Pancreas (tissue), 10 donors: ENCODE results near the gene SAP25. TPM values are rescaled to one million over a fixed set of nuclear protein-coding genes. Genes with fewer than 3 reads are reported as not detected.
A peak's percentile ranks its signal among the peaks of the same experiment; 100 is the strongest.

Source experiments
- ATAC-seq, 4 donors: fragments of 200-7000 bp; cut with Tn5 transposase; one replicate each; pipeline versions ENCODE4 v1.8.0 to v1.9.1; 2020; ENCODE audit warnings: mild to moderate bottlenecking in 4 of 4, moderate library complexity in 4 of 4
- DNase-seq, 6 donors: peaks; one replicate each; pipeline ENCODE4 v3.0.0-alpha.2; 2020
- FAIRE-seq: peaks from 2 replicates; lab custom pipeline; 2012; peaks lifted over from hg19 to GRCh38; lab: Jason Lieb, UNC
- H3K27ac ChIP-seq, 4 donors: fragments of 200-600 bp; sonication (generic); 1 replicate in 3 of 4; 2 replicates in 1 of 4; pipeline versions ENCODE4 v1.5.0 to v1.8.0; 2020
- H3K27me3 ChIP-seq, 4 donors: fragments of 200-600 bp; one replicate each; pipeline ENCODE4 v1.8.0; 2021
- H3K36me3 ChIP-seq, 3 donors: fragments of 200-600 bp; sonication (generic) in 1 of 3; one replicate each; pipeline versions ENCODE4 v1.5.0 to v1.8.0; 2020 to 2021
- H3K4me1 ChIP-seq, 3 donors: fragments of 200-600 bp; one replicate each; pipeline ENCODE4 v1.8.0; 2021
- H3K4me3 ChIP-seq, 4 donors: fragments of 200-600 bp; sonication (generic) in 2 of 4; one replicate each; pipeline versions ENCODE4 v1.5.0 to v1.8.0; 2020 to 2021
- H3K9me3 ChIP-seq, 4 donors: fragments of 200-600 bp; one replicate each; pipeline ENCODE4 v1.8.0; 2021
- CTCF ChIP-seq, 4 donors: fragments of 200-600 bp; sonication (generic) in 3 of 4; IDR thresholded peaks; one replicate each; pipeline versions ENCODE4 v1.5.0 to v1.8.0; 2021; ENCODE audit warnings: antibody characterized with exemption in 4 of 4
- WGBS, 2 donors: extraction: QIAGEN DNeasy Blood & Tissue Kit; methylation state at CpG; one replicate each; pipeline ENCODE4 v1.1.7; 2013; 5-methylcytosine and 5-hydroxymethylcytosine counted together
- intact Hi-C, 3 donors: fragments of 100-400 bp; cut with DNase I; formaldehyde crosslinking; loops; one replicate each; pipeline versions ENCODE4 v1.11.1 to v1.14.2; 2022
- polyA plus RNA-seq, 2 donors: library from polyadenylated mRNA; stranded (reverse); fragments of 200-250 nt; gene quantifications; one replicate each; pipeline ENCODE4 v1.2.3, GENCODE V29; 2013
- total RNA-seq, 6 donors: library from RNA; stranded (reverse); fragmentation: NEBNext Ultra II Directional in 4 of 6; extraction: Animal tissue kit (Norgen Biotek cat#: 25700) in 4 of 6; gene quantifications; one replicate each; pipeline versions ENCODE4 v1.2.1 to v1.2.4, GENCODE V29; 2021 to 2023
- donor health status: healthy with polysubstance abuse.
- donor health status: DM: no; HTN: no; CAD: no; lungs with moderate emphysema.
- donor health status: DM: no; HTN: no; CAD: no.
- donor health status: control.
- donor health status: control.
- donor health status: Bipolar disorder and iron deficiency.
- donor health status: DM: yes; HTN: yes; CAD: no.
- donor health status: DM: no; HTN: no; CAD: no.
- donor health status: DM: no; HTN: no; CAD: no.
- donor health status: DM: yes; HTN: yes; CAD: no.

SAP25 gene
- total and polyA plus RNA-seq, 8 donors, result 0.39 to 17.8 (median 2.6) TPM

- Histone ChIP-seq H3K36me3 (peaks cover 0 to 19% (median 7%) of the 10 kb centered on the region in 3 donors), H3K4me1 (peaks cover 22 to 27% (median 22%) of the 10 kb centered on the region in 3 donors), H3K9me3 (no peaks in the 10 kb centered on the region), H3K27me3 (no peaks in the 10 kb centered on the region), H3K27ac (no peak overlapping the region), H3K4me3 (no peak overlapping the region)
- WGBS, 2 donors, result 79 to 80% methylated on average over 24 to 26 of the region's 26 CpGs
- TF ChIP-seq CTCF (IDR thresholded peaks at IDR 0.05), result no peak
- DNase-seq (peak in 1 of 6 donors; percentile 73), FAIRE-seq (no peak), ATAC-seq (no peak)
- intact Hi-C loops, result no loop called here
These were observed 2.5 kb downstream of the SAP25 start for GRCh38 chr7:100570954-100571828.

GRCh38 chr7:100568896-100569844 is 4.5 kb downstream of the SAP25 start:
- FAIRE-seq (no peak), DNase-seq (peak in 5 of 6 donors; percentile 58 to 82 (median 66)), ATAC-seq (peak; percentile 13 to 55 (median 38))
- no peak for TF ChIP-seq CTCF (IDR thresholded peaks at IDR 0.05)
- Histone ChIP-seq H3K27me3 (no peaks in the 10 kb centered on the region), H3K36me3 (peaks cover 0 to 3% (median 0%) of the 10 kb centered on the region in 3 donors), H3K4me1 (peaks cover 22 to 27% (median 22%) of the 10 kb centered on the region in 3 donors), H3K9me3 (no peaks in the 10 kb centered on the region), H3K27ac (peak overlapping the region; percentile 65 to 86 (median 72)), H3K4me3 (peak overlapping the region in 2 of 4 donors; percentile 27 to 41)
- WGBS, 2 donors, result 58% methylated on average over 35 to 36 of the region's 36 CpGs
- intact Hi-C loops, result loop anchor here in 1 of 3 donors (10.0 kb wide), 1 partner anchor 116 kb away; no protein-coding TSS in a partner anchor

GRCh38 chr7:100568176-100568895 is 5.4 kb downstream of the SAP25 start:
- intact Hi-C loops, result loop anchor here in 1 of 3 donors (10.0 kb wide), 1 partner anchor 116 kb away; no protein-coding TSS in a partner anchor
- FAIRE-seq (no peak), DNase-seq (peak in 5 of 6 donors; percentile 84 to 93 (median 91)), ATAC-seq (peak; percentile 58 to 79 (median 70))
- Histone ChIP-seq H3K9me3 (no peaks in the 10 kb centered on the region), H3K4me1 (peaks cover 22 to 27% (median 22%) of the 10 kb centered on the region in 3 donors), H3K27me3 (no peaks in the 10 kb centered on the region), H3K27ac (peak overlapping the region; percentile 17 to 86 (median 66)), H3K36me3 (no peaks in the 10 kb centered on the region), H3K4me3 (no peak overlapping the region)
- no peak for TF ChIP-seq CTCF (IDR thresholded peaks at IDR 0.05)
- 32 to 35% methylated on average over 9 to 11 of the region's 11 CpGs for WGBS, 2 donors

GRCh38 chr7:100567751-100568175 is 5.9 kb downstream of the SAP25 start:
- FAIRE-seq, result no peak
- H3K9me3 ChIP-seq, result no peaks in the 10 kb centered on the region
- no peaks in the 10 kb centered on the region for H3K27me3 ChIP-seq
- intact Hi-C loops, result loop anchor here in 1 of 3 donors (10.0 kb wide), 1 partner anchor 117 kb away; no protein-coding TSS in a partner anchor
- TF ChIP-seq CTCF (IDR thresholded peaks at IDR 0.05), result no peak
- peak overlapping the region; percentile 17 to 86 (median 66) for H3K27ac ChIP-seq
- H3K4me3 ChIP-seq, result no peak overlapping the region
- peaks cover 22 to 27% (median 22%) of the 10 kb centered on the region in 3 donors for H3K4me1 ChIP-seq
- no peaks in the 10 kb centered on the region for H3K36me3 ChIP-seq
- peak in 3 of 6 donors; percentile 55 to 61 (median 55) for DNase-seq
- whole genome bisulfite sequencing, 2 donors, result 15 to 16% methylated on average over 3 of the region's 3 CpGs
- ATAC-seq, result peak; percentile 1 to 29 (median 12)
